ENCODE results near the gene DIS3L.

DNA sequence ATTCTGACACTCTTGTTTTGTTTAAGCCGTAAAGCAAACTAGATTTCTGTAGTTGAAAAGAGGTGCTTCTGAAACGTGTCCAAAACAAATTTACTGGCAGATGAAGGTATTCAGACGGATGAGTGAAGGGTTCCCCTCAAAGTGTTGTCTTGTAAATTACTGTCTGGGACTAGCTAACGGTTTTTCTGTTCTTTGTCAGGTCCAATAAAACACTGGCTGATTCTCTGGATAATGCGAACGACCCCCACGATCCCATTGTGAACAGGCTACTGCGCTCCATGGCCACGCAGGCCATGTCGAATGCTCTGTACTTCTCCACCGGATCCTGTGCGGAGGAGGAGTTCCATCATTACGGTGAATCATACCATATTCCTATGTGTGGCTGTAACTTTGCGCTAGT lies 35.4 kb downstream of the DIS3L start:
- TF ChIP-seq CTCF (IDR thresholded peaks at IDR 0.05) (no peak), POLR2A (IDR thresholded peaks at IDR 0.05) (no peak)
